Measurements from ENCODE around the gene TMEM205.

TMEM205 gene

DNA sequence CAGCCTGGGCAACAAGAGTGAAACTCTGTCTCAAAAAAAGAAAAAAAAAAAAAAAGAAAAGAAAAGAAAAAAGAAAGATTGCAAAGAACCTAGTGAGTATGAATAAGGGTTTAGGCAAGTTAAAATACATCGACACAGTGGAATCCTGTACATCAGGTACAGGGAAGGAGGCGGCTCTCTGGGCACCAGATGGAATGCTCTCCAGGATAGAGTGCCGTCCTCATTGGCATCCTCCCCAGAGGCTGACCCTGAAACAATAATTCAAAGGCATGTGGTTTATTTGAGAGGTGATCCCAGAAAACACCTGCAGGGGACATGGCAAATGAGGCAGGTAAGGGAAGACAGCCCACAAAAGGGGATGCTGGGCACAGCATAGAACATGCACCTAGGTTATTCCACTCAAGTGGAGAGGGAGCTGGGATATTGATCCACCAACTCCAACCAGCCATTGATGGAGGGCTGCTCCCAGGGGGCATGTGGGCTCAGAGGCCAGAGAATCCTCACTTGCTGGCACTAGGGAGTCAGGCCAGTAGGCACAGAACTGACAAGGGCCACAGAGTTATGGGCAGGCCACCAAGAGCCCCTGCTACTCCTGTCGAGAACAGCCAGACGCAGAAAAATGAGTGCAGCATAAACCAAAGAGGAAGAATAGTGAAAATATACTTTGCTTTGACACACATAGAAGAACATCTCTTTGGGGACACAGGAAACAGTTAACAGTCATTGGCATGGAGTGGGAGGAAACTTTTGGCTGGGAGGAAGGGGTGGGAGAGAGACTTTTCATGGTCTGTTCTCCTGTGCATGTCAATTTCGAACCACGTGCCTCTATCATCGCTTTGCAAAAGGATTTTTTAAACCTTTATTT is 45.9 kb downstream of the TMEM205 start:
- no peak for DNase-seq (ENCODE audit: low read depth in 2 of 2)

DNA sequence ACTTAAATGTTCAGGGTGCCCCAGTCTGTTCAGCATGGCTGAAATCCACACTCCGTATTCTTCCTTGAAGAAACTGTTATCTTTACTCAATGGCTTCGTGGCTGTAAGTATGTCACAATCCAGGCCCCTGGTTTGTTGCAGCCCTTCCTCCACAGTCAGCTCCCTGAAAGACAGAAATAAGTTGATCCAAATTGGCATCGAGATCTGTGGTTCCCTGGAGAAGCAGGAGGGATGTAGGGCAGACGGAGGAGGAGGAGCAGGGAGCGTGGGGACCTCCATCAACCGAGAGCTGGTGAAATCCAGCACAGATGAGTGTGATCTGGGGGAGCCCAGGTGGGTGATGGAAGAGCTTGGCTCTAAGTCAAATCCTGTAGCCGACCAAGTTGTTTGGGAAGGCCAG is 49.8 kb downstream of the TMEM205 start:
- DNase-seq (ENCODE audit: low read depth in 2 of 2), result no peak

DNA sequence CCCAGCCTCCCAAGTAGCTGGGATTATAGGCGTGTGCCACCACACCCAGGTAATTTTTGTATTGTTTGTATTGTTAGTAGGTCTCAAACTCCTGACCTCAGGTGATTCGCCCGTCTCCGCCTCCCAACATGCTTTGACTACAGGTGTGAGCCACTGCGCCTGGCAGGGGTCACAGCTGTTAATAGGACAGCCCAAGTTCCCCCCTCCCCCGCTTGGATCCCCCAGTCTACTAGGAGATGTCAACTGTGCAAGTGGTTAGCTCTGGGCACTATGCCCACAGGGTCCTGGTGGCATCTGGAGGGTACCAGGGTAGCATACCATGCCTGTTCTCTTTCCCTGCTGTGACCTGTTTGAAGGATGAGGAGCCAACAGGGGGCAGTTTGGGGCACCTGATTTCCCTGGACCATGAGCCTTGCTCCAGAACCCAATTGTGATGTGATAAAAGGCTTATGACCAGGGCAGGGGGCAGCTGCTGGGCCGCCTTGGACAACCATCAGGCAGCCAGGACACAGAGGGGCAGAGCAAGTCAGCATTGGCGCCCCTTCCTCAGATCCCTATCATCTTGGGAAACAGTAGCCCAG is 50.3 kb downstream of the TMEM205 start, which contains the start of gene TSPAN16:
Gene TSPAN16, plus strand, starts transcription at position 496 of the 581 bp plus-strand sequence. CDS start 138 bp downstream, outside the sequence.
- no peak for DNase-seq (ENCODE audit: low read depth in 2 of 2)

DNA sequence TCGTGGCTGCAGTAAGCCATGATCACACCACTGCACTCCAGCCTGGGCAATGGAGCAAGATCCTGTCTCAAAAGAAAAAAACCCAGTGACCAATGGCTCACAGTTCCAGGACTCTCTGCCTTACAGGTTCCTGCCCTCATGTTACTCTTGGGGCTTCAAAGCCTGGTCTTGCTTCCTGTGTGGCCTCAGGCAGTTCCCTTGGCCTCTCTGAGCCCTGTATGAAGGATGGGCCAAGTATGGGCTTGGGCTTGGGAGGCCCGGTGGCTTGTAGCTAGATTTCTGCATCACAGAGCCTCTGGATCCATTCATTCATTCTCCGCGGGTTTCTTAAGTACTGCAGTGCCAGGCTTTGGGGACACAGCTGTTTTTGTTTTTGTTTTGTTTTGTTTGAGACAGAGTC is 50.9 kb downstream of the TMEM205 start:
- no peak for DNase-seq (ENCODE audit: low read depth in 2 of 2)

DNA sequence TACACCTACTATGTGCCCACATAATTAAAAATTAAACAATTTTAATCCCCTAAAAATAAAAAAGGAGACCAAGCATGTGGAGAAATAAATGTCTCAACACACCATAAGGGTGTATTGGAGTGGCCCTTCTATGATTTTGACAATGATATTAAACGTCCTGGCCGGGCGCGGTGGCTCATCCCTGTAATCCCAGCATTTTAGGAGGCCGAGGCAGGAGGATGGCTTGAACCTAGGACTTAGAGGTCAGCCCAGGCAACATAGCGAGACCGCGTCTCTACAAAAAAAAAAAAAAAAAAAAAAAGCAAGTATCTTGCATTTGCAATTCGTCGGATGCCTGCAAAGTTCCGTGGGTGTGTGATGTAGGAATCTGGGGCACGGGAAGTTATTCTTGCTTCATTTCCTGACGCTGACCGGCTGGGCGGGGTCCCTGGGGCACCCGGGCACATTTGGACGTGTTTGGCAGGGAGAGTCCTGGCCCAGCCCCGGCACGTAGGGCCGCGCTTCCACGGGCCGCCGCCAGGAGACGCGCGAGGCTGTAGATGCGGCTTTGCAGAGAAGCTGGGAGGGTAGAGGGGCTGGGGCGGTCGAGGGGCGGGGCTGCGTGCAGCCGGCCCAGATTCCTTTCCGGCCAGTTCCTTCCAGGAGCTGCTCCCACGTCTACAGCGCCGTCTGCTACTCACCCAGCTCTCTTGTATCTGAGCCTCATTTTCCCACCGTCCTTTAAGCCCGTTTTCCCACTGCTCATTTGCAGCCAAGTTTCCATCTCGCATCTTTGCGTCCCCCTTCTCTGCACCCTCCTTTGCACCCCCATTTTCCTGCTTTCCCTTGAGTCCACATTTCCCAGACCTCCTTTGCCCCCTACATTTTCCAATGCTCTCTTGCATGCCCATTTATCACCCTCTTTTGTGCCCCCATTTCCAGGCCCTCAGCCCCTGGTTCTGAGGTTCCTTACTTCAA is 52.4 kb downstream of the TMEM205 start:
- peak; percentile 54 to 59 for DNase-seq (ENCODE audit: low read depth in 2 of 2)

All from stimulated activated CD8-positive, alpha-beta memory T cell treated with anti-CD3 and anti-CD28 coated beads, Interleukin-7, amount 100 ng/mL, for 4 hours (primary cell).